HG03025 (cell line): ENCODE data around the gene ITPR1.
"Not testable (repeated sequence)": the region's sequence is repeated elsewhere in the genome, so short reads cannot be mapped to it uniquely, and the experiment has no call there.

Experiments
- ATAC-seq: cut with Tn5 transposase; IDR thresholded peaks from one replicate; pipeline ENCODE4 v1.9.1; 2021; ENCODE audit warnings: mild to moderate bottlenecking, moderate library complexity; ENCODE audit not compliant: unreplicated experiment, low FRiP score

Gene ITPR1

DNA sequence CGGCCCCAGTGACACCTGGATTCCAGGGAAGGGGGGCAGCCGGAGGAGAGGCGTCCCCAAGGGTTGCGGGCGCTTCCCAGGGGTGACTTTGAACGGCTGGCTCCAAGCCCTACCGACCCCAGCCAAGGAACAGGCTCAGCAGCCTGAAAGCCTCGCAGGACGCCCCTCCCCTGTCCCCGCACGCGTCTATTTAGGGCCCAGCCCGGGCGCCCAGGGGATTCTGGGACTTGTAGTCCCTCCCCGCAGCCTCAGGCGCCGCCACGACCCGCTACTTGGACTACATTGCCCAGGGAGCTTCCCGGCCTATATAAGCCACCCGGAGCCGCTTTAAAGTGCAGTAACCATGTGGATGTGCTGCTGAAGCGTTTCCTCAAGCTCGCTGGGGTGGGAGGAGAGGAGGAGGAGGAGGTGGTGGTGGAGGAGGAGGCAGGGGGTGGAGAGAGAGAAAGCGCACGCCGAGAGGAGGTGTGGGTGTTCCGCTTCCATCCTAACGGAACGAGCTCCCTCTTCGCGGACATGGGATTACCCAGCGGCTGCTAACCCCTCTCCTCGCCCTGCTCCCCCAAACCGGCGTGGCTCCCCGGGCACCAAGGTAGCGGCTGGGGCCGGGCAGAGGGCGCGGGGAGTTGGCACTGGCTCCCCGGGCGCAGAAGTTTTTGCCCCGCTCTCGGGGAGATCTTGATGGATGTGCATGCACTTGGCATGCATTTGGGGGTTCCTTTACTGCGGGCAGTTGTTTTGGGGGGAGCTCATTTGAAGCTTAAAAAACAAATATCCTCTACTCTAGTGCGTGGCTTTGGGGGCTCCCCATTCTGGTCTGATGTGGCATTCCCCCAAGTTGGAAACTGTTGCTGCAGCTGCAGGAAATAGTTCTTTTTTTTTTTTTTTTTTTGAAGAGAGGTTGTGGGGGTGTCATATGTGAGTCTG lies at the start of gene ITPR1:
Gene ITPR1, plus strand, starts transcription at position 335 of the 927 bp plus-strand sequence. CDS start 23,144 bp downstream, outside the sequence.
- ATAC-seq = peak; percentile 86

DNA sequence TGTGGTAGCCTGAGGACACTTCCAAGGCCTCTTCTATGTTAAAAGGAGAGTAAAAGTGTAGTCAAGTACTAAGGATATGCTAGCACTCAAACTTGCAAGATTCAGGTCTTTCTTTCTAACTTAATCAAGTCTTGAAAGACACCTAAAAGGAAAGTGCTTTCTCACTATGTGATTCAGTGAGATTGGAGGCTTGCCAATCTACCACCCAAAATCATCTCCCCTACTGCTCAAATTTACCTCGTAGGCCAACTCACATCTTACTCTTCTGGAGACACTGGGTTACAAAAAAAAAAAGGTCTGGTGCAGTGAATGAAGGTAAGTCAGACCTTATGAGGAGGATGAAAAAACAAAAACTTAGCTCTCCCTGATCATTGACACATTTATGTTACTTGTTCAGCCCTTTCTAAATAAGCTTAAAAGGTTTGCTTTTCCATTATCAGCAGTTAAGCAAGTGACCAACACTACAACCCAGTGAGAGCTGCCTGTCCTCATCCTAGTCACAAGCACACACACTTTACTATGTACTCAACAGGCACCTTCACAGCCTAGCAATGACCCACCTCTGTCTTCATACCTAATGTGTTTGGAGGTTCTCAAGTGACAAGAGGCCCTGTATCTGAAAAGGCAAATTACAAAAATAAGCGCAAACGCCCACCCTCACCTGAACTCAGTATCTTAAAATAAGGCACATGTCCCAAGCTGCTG lies 45.7 kb upstream of the ITPR1 start:
- no peak for ATAC-seq

DNA sequence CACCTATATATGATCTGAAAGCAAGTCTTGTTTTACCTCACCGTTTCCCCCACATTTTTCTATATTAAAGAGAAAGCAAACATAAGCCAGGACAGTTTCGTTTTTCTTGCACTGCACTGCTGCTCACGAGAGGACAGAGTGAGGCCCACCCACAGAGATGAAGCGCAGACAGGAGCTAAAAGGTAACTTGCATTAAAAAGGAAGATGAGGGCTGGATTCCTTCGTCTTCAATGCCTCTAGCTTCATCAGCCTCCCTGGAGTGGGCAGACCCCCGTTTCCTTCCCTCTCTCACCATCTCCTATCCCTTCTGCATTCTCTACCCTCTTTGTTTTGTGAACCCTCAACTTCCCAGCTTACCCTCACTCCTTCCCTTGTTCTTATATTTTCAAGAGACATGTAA lies 45.0 kb upstream of the ITPR1 start:
- ATAC-seq = no peak

DNA sequence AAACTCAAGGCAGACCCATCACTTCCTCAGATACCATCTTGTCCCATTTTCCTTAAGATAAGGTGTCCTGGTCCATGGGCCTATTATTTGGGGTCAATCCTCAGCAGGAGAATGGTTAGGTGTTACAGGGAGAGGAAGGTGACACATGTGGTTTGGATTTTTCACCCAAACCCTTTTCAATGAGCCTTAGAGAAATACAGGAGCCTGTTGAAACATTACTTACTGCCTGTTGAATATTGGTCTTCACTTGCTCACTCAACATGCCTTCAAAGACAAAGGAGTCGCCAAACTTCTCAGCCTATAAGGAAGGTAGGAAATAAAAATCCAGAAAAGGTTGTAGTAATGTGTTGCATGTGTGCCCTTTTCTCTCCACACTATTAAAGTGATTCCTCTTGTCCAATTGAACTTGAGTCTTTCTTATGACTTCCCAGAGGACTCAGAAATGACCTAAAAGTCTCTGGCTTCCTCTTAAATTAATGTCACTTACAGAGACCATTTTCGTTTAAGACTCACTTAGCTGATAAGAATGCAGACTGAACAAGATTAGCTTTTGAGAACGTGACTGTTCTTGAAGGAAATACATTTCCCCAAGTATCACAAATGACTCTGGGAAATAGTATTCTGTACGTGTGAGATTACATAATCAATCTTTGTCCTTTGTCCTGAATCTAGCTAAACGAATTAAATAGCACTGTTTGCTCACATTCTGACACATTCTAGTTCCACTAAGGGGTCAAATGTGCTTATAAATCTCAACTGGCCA lies 43.9 kb upstream of the ITPR1 start:
- no peak for ATAC-seq

DNA sequence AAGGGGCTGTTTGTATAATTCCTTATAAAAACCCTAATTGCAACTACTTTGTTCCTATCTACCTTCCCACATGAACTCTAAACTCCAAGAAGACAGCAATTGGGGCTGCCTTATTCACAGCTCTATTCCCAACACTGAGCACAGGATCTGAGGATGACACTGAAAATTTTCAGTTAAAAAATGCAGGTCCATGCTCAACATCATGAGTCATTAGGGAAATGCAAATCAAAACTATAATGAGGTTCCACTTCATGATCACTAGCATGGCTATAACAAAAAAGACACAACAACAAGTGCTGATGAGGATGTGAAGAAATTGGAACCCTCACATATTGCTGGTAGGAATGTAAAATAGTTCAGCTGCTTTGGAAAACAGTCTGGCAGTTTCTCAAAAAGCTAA lies 39.0 kb upstream of the ITPR1 start:
- ATAC-seq = no peak

DNA sequence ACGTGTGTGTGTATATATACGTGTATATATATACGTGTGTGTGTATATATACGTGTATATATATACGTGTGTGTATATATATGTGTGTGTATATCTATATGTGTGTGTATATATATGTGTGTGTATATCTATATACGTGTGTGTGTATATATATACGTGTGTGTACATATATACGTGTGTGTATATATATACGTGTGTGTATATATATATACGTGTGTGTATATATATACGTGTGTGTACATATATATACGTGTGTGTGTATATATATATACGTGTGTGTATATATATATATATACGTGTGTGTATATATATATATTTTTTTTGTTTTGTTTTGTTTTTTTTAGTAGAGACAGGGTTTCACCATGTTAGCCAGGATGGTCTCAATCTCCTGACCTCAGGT lies 36.4 kb upstream of the ITPR1 start:
- not testable (repeated sequence) for ATAC-seq

DNA sequence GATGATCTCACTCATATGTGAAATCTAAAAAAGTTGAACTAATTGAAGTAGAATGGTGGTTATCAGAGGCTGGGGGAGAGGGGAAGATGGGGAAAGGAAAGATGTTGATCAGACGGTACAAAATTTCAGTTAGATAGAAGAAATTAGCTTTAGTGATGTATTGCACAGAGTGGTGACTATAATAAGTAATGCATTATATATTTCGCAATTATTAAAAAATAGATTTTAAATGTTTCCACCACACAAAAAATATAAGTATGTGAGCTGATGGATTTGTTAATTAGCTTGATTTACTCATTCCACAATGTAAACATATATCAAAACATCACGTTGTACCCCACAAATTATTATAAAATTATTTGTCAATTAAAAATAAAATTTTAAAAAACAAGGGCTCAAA lies 34.2 kb upstream of the ITPR1 start:
- ATAC-seq = no peak

DNA sequence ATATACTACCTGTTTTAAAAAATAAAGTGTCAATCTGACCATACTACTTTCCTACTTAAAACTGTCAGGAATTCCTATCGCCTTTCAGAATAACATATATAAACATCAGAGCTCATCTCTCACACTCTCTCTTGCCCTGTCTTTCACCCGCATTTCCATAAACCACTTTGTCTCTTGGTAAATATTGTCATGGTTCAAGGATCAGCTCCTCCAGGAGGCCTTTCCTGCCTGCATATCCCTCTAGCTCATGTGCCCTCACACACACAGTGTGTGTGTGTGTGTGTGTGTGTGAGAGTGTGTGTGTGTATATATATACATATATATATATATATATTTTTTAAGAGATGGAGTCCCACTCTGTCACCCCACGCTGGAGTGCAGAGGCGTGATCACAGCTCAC lies 32.8 kb upstream of the ITPR1 start:
- no peak for ATAC-seq

DNA sequence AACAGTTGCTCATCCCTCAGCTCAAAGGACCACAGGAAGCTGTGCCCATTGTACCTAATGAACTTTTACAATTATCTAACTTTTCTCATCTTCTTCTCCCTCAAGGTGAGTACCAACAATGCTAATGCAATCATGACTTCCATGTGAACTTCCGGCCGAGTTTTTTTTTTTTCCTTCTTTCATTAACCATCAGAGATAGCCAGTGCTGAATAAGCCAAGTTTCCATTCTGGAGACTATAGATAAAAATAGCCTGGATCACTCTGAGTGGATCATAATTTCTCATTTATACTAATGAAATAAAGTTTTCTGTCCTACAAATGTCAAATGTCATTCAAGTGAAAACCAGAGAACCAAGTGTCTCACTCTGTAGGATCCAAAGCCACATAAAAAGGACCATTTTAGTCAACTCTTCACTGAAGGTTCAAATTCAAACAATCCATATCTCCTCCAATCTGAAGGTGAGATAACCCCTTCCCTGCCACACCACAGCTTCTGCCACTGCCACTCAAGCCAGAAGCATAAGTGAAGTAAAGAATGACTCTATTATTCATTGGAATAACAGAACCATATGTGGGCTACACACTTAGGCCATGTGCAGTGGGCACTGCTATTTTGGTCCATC lies 31.6 kb upstream of the ITPR1 start:
- ATAC-seq = no peak

DNA sequence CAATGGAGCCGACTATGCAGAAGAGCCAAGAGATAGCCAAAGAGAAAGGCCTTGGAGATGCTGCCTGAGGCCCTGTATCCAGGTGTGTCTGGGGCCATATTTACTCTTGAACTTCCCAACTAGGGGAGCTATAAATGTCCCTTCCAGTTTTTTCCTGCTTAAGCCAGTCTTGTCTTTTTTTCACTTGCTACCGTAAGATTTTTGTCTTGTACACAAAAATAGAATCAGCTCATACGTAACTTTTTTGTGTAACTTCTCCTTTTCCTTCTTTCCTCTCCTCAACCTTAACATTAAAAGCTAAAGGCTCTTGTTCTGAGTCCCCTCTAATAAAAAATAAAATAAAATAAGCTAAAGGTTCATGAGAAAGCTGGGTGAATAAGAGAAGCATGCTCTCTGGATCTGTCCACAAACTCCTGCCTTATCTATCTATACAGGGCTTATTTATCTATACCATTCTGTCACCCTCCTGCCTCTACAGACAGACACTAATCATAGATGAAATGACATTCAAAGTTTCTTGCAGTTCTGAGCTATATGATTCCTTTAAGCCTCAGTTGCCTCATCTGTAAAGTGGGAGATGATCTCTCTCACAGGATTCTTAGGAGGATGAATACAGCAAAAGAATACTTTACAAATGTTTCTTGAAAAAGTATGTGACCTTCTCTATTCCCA lies 30.6 kb upstream of the ITPR1 start:
- ATAC-seq = no peak

DNA sequence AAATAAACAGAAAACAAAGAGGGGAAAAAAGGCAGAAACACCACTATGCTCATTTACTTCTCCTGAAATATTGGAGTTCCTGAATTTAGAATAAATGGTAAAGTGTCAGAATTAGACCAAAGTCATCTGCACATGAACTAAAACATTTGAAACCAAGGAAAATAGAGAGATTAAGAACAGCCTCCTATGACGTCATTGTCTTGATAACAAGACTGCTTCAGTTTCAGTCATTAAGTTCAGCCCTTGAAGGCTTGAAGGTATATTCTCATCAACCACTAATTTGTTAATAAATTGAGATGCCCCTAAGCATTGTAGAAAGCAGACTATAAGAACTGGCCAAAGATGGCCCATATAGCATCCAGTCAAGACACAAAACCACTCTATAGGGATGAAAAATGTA lies 28.6 kb upstream of the ITPR1 start:
- ATAC-seq = no peak

DNA sequence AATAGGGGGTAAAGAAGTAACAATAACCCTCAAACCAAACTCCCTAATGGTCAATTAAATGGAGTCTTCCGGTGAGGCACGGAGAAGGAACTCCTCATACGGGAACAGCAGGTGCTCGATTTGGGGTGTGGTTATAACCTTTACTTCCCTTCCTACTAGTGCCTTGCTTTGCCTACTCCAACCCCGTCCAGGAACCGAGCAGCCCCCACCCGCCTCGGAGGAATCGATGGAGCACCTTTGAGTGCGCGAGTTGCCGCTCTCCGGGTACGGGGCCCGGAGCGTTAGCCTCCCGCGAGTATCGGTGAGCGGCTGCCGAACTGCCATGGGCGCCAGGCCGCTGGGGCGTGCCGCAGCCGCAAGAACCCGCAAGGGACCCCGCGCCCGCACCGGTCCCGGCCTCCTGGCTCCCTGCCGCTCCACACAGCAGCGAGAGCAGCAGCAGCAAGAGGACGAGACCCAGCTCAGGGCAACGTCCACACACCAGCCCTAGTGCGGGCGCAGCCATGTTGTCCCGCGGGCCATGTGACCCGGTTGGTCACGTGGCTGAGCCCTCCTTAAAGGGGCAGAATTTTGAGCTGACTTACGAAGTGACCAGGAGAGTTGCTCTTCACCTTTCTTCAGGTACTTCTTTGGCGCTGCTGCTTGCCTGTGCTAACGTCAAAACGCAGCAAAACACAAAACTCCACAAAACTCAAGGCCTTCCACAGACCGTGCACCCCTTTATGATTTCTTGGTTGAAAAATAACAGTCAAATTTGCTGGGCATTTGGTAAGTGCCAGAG lies 26.2 kb upstream of the ITPR1 start, which contains the start of gene SUMF1:
Gene SUMF1, minus strand, starts transcription at position 529 of the 781 bp plus-strand sequence. Its CDS starts 24 bp downstream, at position 505.
- ATAC-seq = peak; percentile 99

DNA sequence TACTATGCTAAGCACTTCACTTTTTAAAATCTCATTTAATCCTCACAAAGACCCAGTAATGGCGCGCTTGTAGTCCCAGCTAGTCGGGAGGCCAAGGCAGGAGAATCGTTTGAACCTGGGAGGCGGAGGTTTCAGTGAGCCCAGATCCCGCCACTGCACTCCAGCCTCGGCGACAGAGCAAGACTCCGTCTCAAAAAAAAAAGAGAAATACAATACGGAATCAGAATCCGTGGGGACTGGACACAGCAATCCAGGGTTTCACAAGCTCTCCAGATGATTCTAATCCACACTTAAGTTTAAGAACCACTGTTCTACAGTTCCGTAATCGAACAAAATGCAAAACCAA lies 25.7 kb upstream of the ITPR1 start:
- ATAC-seq = no peak

DNA sequence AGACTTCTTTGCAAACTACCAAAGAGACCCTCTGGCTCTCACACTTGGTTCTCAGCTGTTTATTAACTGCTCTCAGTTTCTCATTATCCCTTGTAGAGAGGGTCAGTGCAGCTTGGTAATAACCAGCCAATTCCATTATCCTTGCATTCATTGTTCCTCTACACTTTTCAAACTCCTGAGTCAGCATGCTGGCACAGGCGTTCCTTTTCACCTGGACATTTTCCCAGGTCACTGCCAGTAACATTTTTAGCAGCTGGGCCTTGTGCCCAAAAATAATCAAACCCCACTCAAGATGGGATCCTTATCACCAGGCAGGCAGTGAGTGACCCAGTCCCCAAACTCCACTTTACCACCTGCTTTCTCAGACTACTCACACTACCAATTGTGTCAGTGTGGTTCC lies 21.2 kb upstream of the ITPR1 start:
- no peak for ATAC-seq

DNA sequence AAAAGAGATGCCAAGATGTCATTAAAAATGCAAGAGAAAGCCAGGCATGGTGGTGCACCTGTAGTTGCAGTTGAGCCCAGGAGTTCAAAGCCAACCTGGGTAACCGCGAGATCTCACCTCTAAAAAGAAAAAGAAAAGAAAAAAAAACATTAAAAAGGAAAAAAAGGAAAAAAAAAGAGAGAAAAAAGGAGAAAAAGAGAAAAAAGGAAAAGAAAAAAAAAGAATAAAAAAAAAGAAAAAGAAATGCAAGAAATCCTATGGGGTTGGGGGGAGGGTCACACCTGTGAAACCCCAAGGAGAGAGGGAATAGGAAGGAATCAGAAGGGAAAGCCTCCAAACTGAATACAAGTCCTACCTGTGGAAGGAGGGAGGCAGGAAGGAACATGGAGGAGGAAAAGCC lies 20.8 kb upstream of the ITPR1 start:
- no peak for ATAC-seq

DNA sequence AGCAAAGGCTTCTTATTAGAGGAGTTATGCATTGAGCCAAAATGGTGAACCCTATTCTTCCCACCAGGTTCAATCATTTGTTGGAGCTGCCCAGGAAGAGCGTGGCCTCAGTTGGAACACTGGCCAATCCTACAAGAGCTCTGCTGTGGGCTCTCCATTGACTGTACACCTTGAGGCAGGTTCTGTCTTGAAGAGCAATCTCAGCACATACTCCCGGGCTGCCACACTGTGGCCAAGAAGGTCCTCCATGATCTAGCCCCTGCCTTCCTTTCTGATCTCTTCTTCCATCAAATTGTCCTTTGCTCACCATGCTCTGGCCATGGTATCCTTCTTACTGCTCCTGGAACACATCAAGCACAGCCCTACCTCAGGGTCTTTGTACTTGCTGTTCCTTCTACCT lies 20.4 kb upstream of the ITPR1 start:
- no peak for ATAC-seq

DNA sequence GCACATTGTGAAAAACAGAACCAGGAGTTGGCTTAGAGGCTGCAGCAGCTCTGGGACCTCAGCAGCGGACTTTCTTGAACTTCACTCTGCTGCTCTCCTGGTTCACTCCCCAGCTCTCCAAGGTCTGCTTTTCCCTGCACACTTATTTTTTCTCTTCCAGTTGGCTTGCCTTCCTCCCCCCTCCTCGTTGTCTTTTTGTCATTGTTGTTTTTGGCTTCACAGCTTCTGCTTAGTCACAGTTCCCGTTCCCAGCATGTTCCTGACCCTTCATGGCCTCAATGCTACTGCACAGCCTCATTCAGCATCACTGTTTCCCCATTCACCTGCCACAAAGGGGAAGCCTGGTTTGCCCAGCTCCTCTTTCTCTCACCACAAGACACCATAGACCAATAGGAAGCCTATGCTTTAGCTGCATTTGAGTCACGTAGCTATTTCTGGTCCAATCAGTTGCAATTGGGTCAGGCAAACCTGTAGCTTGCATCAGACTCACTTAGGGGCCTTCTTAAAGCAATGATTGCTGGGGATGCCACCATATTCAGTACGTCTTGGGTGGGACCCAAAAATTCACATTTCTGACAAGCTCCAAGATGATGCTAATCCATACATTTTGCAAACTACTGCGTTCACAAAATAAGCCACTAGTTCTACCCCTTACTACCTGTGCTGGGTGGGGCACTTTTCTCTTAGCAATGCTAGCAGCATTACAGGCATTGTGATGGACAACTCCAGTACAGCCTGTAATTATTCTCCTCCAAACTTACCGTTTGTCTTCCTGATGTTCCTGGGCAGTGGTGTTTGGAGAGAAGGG lies 18.3 kb upstream of the ITPR1 start:
- peak; percentile 69 for ATAC-seq

DNA sequence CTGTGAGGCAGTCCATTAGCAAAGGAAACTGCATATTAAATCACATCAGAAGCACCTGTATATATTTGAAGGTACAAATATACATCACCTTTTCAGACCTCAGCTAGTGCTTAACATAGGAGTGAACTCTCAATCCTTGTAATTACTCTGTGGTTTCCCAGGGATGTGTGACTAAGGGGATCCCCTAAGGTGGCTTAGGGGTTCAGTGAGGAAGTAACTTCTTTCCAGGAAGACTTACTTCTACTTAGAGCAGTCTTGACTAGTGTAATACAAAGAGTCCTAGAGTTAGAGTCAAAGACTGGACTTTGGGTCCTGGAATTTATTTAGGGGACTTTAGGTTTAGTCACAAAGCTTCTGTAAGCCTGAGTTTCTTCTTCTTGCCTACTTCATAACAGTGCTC lies 17.3 kb upstream of the ITPR1 start:
- no peak for ATAC-seq
